K562 (cell line): Measurements from ENCODE around the gene OR7A5. TPM values are rescaled to one million over a fixed set of nuclear protein-coding genes. Genes with fewer than 3 reads are reported as not detected.
A peak's percentile ranks its signal among the peaks of the same experiment; 100 is the strongest.
"Not testable (repeated sequence)": the region's sequence is repeated elsewhere in the genome, so short reads cannot be mapped to it uniquely, and the experiment has no call there.

Source experiments
- CBFA2T3 ChIP-seq: fragments of 450-650 bp; IDR thresholded peaks from 2 replicates; pipeline ENCODE4 v1.6.1; 2017
- CREB1 ChIP-seq, 2 experiments: sonication (generic) in 1 of 2; formaldehyde crosslinking in 1 of 2; IDR thresholded peaks; 2 replicates each; pipeline versions ENCODE4 v1.6.1 to v1.8.0; 2012 to 2022; ENCODE audit warnings: inconsistent platforms in 1 of 2, mild to moderate bottlenecking in 1 of 2, missing genetic modification reagents in 1 of 2, moderate library complexity in 1 of 2
- DACH1 ChIP-seq: fragments of 450-650 bp; IDR thresholded peaks from 2 replicates; pipeline ENCODE4 v1.6.1; 2018; ENCODE audit not compliant: partially characterized antibody
- FOSL1 ChIP-seq: fragments of 200-800 bp; sonication (Bioruptor generic); conservative IDR thresholded peaks from 2 replicates; pipeline ENCODE4 v1.6.1; 2016; ENCODE audit warnings: missing genetic modification characterization, missing compliant biosample characterization
- HDAC3 ChIP-seq: fragments of 450-650 bp; IDR thresholded peaks from 2 replicates; pipeline ENCODE4 v1.6.1; 2018; ENCODE audit warnings: borderline replicate concordance, mild to moderate bottlenecking, moderate library complexity; ENCODE audit not compliant: partially characterized antibody
- LARP7 ChIP-seq: fragments of 450-650 bp; IDR thresholded peaks from 2 replicates; pipeline ENCODE4 v1.6.1; 2016
- NKRF ChIP-seq: fragments of 450-650 bp; IDR thresholded peaks from 2 replicates; pipeline ENCODE4 v1.6.1; 2016; ENCODE audit warnings: borderline replicate concordance
- RBFOX2 ChIP-seq: fragments of 200-400 bp; formaldehyde crosslinking; IDR thresholded peaks from 2 replicates; pipeline ENCODE4 v1.6.1; 2017; ENCODE audit warnings: low read depth, mild to moderate bottlenecking, low read length, moderate library complexity
- polyA plus RNA-seq, 8 experiments: library from polyadenylated mRNA; depleted of rRNA in 4 of 8; stranded (reverse) in 5 of 8; unstranded in 3 of 8; fragments of >200 nt; fragmentation: Nextera tagmentation in 2 of 8; fragmentation: Illumina TruSeq in 1 of 8; extraction: Ambion mirVana in 2 of 8; extraction: Trizol in 1 of 8; gene quantifications; 2 replicates each; pipeline versions ENCODE4 v1.2.1 to v1.2.3, GENCODE V29; 2011 to 2014; ENCODE audit warnings: inconsistent platforms in 1 of 8, missing spikeins in 1 of 8
- total RNA-seq, 7 experiments: library from RNA; depleted of rRNA in 6 of 7; stranded (reverse); fragments of >200 nt in 6 of 7; fragmentation: Illumina TruSeq in 2 of 7; extraction: Trizol in 2 of 7; gene quantifications; 2 replicates each; pipeline versions ENCODE4 v1.2.1 to v1.2.3, GENCODE V29; 2011 to 2021; ENCODE audit warnings: low replicate concordance in 1 of 7
- TF ChIP-seq, protein P1 (sequence below), 2 experiments: fragments of 450-650 bp; IDR thresholded peaks; 2 replicates each; pipeline ENCODE4 v1.6.1; 2016; ENCODE audit warnings: mild to moderate bottlenecking in 2 of 2, borderline replicate concordance in 1 of 2, low read depth in 1 of 2, moderate library complexity in 1 of 2
- TF ChIP-seq, protein P2 (sequence below): fragments of 250-450 bp; sonication (Bioruptor Pico); IDR thresholded peaks from 2 replicates; pipeline ENCODE4 v1.4.0; 2020

OR7A5 gene
- total and polyA plus RNA-seq, 9 of the 15 experiments (the other 6 are each of a cell fraction or from before 2014, with no cell fraction given): not detected

- TF ChIP-seq, protein P1, sequence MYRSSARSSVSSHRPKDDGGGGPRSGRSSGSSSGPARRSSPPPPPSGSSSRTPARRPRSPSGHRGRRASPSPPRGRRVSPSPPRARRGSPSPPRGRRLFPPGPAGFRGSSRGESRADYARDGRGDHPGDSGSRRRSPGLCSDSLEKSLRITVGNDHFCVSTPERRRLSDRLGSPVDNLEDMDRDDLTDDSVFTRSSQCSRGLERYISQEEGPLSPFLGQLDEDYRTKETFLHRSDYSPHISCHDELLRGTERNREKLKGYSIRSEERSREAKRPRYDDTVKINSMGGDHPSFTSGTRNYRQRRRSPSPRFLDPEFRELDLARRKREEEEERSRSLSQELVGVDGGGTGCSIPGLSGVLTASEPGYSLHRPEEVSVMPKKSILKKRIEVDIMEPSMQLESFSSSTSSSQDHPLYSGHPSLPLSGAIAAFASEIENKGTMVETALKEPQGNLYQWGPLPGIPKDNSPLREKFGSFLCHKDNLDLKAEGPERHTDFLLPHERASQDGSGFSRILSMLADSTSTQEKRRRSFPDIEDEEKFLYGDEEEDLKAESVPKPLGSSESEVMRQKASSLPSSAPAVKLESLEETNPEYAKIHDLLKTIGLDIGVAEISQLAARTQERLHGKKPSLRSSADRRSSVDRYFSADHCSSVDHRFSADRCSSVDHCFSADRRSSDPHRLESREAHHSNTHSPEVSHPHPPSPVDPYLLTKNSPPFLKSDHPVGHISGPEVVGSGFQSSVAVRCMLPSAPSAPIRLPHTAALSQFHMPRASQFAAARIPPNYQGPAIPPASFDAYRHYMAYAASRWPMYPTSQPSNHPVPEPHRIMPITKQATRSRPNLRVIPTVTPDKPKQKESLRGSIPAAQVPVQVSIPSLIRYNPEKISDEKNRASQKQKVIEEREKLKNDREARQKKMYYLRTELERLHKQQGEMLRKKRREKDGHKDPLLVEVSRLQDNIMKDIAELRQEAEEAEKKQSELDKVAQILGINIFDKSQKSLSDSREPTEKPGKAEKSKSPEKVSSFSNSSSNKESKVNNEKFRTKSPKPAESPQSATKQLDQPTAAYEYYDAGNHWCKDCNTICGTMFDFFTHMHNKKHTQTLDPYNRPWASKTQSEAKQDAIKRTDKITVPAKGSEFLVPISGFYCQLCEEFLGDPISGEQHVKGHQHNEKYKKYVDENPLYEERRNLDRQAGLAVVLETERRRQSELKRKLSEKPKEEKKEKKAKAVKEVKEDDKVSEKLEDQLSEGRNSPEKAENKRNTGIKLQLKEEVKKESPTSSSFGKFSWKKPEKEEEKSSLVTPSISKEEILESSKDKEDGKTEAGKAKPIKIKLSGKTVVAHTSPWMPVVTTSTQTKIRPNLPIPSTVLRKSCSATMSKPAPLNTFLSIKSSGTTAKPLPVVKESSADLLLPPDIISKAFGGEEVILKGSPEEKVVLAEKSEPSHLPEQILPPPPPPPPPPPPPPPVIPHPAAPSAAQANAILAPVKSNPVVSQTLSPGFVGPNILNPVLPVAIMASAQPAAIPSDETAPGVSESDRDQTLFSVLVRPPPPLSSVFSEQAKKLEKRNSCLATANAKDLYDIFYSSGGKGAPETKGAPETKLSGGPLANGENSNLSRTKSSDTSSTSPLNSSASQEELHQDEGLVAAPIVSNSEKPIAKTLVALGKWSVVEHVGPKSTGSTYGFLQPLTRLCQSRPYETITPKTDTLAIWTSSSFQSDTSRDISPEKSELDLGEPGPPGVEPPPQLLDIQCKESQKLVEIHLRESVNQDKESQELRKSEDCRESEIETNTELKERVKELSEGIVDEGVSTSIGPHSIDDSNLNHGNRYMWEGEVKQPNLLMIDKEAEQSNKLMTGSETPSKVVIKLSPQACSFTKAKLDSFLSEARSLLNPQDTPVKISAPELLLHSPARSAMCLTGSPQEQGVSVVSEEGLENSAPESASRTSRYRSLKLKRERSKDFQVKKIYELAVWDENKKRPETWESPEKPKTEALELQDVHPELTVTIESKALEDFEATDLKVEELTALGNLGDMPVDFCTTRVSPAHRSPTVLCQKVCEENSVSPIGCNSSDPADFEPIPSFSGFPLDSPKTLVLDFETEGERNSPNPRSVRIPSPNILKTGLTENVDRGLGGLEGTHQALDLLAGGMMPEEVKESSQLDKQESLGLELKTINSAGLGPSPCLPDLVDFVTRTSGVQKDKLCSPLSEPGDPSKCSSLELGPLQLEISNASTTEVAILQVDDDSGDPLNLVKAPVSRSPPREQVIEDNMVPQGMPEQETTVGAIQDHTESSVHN (IDR thresholded peaks at IDR 0.05; ENCODE audit: borderline replicate concordance in 1 of 2, low read depth in 1 of 2): peak in 1 of 2 experiments; percentile 72; a peak in 2 of 4 replicates
- TF ChIP-seq HDAC3 (peak; percentile 66), CBFA2T3 (peak; percentile 76), NKRF (peak; percentile 54; the same call in 1 of the 2 replicates), CREB1 (CRISPR knock-in tag; IDR thresholded peaks at IDR 0.05) (peak; percentile 26; the same call in 1 of the 2 replicates), RBFOX2 (peak; percentile 60), LARP7 (peak; percentile 73; the same call in 1 of the 2 replicates), DACH1 (peak; percentile 79), FOSL1 (peak; percentile 95)
- TF ChIP-seq, protein P2, sequence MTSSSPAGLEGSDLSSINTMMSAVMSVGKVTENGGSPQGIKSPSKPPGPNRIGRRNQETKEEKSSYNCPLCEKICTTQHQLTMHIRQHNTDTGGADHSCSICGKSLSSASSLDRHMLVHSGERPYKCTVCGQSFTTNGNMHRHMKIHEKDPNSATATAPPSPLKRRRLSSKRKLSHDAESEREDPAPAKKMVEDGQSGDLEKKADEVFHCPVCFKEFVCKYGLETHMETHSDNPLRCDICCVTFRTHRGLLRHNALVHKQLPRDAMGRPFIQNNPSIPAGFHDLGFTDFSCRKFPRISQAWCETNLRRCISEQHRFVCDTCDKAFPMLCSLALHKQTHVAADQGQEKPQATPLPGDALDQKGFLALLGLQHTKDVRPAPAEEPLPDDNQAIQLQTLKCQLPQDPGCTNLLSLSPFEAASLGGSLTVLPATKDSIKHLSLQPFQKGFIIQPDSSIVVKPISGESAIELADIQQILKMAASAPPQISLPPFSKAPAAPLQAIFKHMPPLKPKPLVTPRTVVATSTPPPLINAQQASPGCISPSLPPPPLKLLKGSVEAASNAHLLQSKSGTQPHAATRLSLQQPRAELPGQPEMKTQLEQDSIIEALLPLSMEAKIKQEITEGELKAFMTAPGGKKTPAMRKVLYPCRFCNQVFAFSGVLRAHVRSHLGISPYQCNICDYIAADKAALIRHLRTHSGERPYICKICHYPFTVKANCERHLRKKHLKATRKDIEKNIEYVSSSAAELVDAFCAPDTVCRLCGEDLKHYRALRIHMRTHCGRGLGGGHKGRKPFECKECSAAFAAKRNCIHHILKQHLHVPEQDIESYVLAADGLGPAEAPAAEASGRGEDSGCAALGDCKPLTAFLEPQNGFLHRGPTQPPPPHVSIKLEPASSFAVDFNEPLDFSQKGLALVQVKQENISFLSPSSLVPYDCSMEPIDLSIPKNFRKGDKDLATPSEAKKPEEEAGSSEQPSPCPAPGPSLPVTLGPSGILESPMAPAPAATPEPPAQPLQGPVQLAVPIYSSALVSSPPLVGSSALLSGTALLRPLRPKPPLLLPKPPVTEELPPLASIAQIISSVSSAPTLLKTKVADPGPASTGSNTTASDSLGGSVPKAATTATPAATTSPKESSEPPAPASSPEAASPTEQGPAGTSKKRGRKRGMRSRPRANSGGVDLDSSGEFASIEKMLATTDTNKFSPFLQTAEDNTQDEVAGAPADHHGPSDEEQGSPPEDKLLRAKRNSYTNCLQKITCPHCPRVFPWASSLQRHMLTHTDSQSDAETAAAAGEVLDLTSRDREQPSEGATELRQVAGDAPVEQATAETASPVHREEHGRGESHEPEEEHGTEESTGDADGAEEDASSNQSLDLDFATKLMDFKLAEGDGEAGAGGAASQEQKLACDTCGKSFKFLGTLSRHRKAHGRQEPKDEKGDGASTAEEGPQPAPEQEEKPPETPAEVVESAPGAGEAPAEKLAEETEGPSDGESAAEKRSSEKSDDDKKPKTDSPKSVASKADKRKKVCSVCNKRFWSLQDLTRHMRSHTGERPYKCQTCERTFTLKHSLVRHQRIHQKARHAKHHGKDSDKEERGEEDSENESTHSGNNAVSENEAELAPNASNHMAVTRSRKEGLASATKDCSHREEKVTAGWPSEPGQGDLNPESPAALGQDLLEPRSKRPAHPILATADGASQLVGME (CRISPR knock-in tag): 0 out of 2 replicates have a peak, but pooled peaks have one; percentile 10
- not testable (repeated sequence) for TF ChIP-seq CREB1 (IDR thresholded peaks at IDR 0.05)
Observed at GRCh38 chr19:14785102-14785793, 49.7 kb downstream of the OR7A5 start (continued).
